ENCODE data around the gene ITGA11.

The ITGA11 gene

GRCh38 chr15:68337826-68338225 lies 94.1 kb downstream of the ITGA11 start:
- TF ChIP-seq GATA2 (IDR thresholded peaks at IDR 0.05; ENCODE audit: low read depth, low read length) = no peak
- TF ChIP-seq GATA3 (IDR thresholded peaks at IDR 0.05; ENCODE audit: low read depth, low read length) = no peak

- TF ChIP-seq GATA2 (IDR thresholded peaks at IDR 0.05; ENCODE audit: low read depth, low read length) (no peak), GATA3 (IDR thresholded peaks at IDR 0.05; ENCODE audit: low read depth, low read length) (no peak)
Measured at GRCh38 chr15:68336516-68336915, 95.4 kb downstream of the ITGA11 start.

- TF ChIP-seq GATA2 (IDR thresholded peaks at IDR 0.05; ENCODE audit: low read depth, low read length) (no peak), GATA3 (IDR thresholded peaks at IDR 0.05; ENCODE audit: low read depth, low read length) (no peak)
Measured at GRCh38 chr15:68335655-68336054, 96.3 kb downstream of the ITGA11 start.

- no peak for TF ChIP-seq GATA3 (IDR thresholded peaks at IDR 0.05; ENCODE audit: low read depth, low read length)
- no peak for TF ChIP-seq GATA2 (IDR thresholded peaks at IDR 0.05; ENCODE audit: low read depth, low read length)
Measured at GRCh38 chr15:68335251-68335650, 96.7 kb downstream of the ITGA11 start.

GRCh38 chr15:68334661-68335124 lies 97.3 kb downstream of the ITGA11 start:
- TF ChIP-seq GATA2 (IDR thresholded peaks at IDR 0.05; ENCODE audit: low read depth, low read length) (no peak), GATA3 (IDR thresholded peaks at IDR 0.05; ENCODE audit: low read depth, low read length) (no peak)

GRCh38 chr15:68333775-68334470 lies 98.0 kb downstream of the ITGA11 start:
- TF ChIP-seq GATA2 (IDR thresholded peaks at IDR 0.05; ENCODE audit: low read depth, low read length) = no peak
- TF ChIP-seq GATA3 (IDR thresholded peaks at IDR 0.05; ENCODE audit: low read depth, low read length) = no peak

- TF ChIP-seq GATA2 (IDR thresholded peaks at IDR 0.05; ENCODE audit: low read depth, low read length) (no peak), GATA3 (IDR thresholded peaks at IDR 0.05; ENCODE audit: low read depth, low read length) (no peak)
Measured at GRCh38 chr15:68332266-68332665, 99.7 kb downstream of the ITGA11 start.

GRCh38 chr15:68330901-68331300 lies 101.1 kb downstream of the ITGA11 start:
- TF ChIP-seq GATA2 (IDR thresholded peaks at IDR 0.05; ENCODE audit: low read depth, low read length) = no peak
- no peak for TF ChIP-seq GATA3 (IDR thresholded peaks at IDR 0.05; ENCODE audit: low read depth, low read length)

GRCh38 chr15:68330416-68330815 lies 101.5 kb downstream of the ITGA11 start:
- TF ChIP-seq GATA3 (IDR thresholded peaks at IDR 0.05; ENCODE audit: low read depth, low read length) (no peak), GATA2 (IDR thresholded peaks at IDR 0.05; ENCODE audit: low read depth, low read length) (no peak)

- TF ChIP-seq GATA3 (IDR thresholded peaks at IDR 0.05; ENCODE audit: low read depth, low read length) (no peak), GATA2 (IDR thresholded peaks at IDR 0.05; ENCODE audit: low read depth, low read length) (no peak)
Measured at GRCh38 chr15:68328964-68329363, 103.0 kb downstream of the ITGA11 start.

GRCh38 chr15:68328443-68328842 lies 103.5 kb downstream of the ITGA11 start:
- no peak for TF ChIP-seq GATA3 (IDR thresholded peaks at IDR 0.05; ENCODE audit: low read depth, low read length)
- no peak for TF ChIP-seq GATA2 (IDR thresholded peaks at IDR 0.05; ENCODE audit: low read depth, low read length)

- TF ChIP-seq GATA2 (IDR thresholded peaks at IDR 0.05; ENCODE audit: low read depth, low read length) = no peak
- TF ChIP-seq GATA3 (IDR thresholded peaks at IDR 0.05; ENCODE audit: low read depth, low read length) = no peak
Measured at GRCh38 chr15:68326711-68327354, 105.1 kb downstream of the ITGA11 start.

- TF ChIP-seq GATA3 (IDR thresholded peaks at IDR 0.05; ENCODE audit: low read depth, low read length) (no peak), GATA2 (IDR thresholded peaks at IDR 0.05; ENCODE audit: low read depth, low read length) (no peak)
Measured at GRCh38 chr15:68325726-68326125, 106.2 kb downstream of the ITGA11 start.

GRCh38 chr15:68322796-68323195 lies 109.2 kb downstream of the ITGA11 start:
- TF ChIP-seq GATA3 (IDR thresholded peaks at IDR 0.05; ENCODE audit: low read depth, low read length) (no peak), GATA2 (IDR thresholded peaks at IDR 0.05; ENCODE audit: low read depth, low read length) (no peak)

- TF ChIP-seq GATA2 (IDR thresholded peaks at IDR 0.05; ENCODE audit: low read depth, low read length) = no peak
- TF ChIP-seq GATA3 (IDR thresholded peaks at IDR 0.05; ENCODE audit: low read depth, low read length) = no peak
Measured at GRCh38 chr15:68321229-68321628, 110.7 kb downstream of the ITGA11 start.

Measured in SH-SY5Y (cell line).